Trophoblast cell (in vitro differentiated cells and primary cell): ENCODE data around the gene FBXO47.

Experiments used
- DNase-seq, 2 donors: peaks; one replicate each; pipeline ENCODE4 v3.0.0-alpha.2; 2016
- H2AFZ ChIP-seq: 2 replicates; pipeline ENCODE4 v1.6.1; 2013; ENCODE audit warnings: low read length, moderate library complexity, mild to moderate bottlenecking; ENCODE audit not compliant: insufficient read depth, poor library complexity
- H2AK5ac ChIP-seq: 2 replicates; pipeline ENCODE4 v1.6.1; 2013; ENCODE audit warnings: mild to moderate bottlenecking, low read length
- H2BK120ac ChIP-seq: 2 replicates; pipeline ENCODE4 v1.6.1; 2013; ENCODE audit warnings: low read length, mild to moderate bottlenecking, moderate library complexity; ENCODE audit not compliant: insufficient read depth, poor library complexity
- H2BK12ac ChIP-seq: 2 replicates; pipeline ENCODE4 v1.6.1; 2013; ENCODE audit warnings: mild to moderate bottlenecking, low read length, moderate library complexity
- H2BK5ac ChIP-seq: 2 replicates; pipeline ENCODE4 v1.6.1; 2013; ENCODE audit warnings: low read length, low read depth, moderate library complexity, mild to moderate bottlenecking; ENCODE audit not compliant: poor library complexity
- H3K14ac ChIP-seq: 2 replicates; pipeline ENCODE4 v1.6.1; 2013; ENCODE audit warnings: mild to moderate bottlenecking, low read length
- H3K18ac ChIP-seq: 2 replicates; pipeline ENCODE4 v1.6.1; 2013; ENCODE audit warnings: mild to moderate bottlenecking, low read length
- H3K23ac ChIP-seq: 2 replicates; pipeline ENCODE4 v1.6.1; 2013; ENCODE audit warnings: low read length
- H3K27ac ChIP-seq: 2 replicates; pipeline ENCODE4 v1.5.1; 2013; ENCODE audit warnings: low read depth, mild to moderate bottlenecking, inconsistent platforms, low read length, moderate library complexity
- H3K27me3 ChIP-seq: 2 replicates; pipeline ENCODE4 v1.6.1; 2013; ENCODE audit warnings: inconsistent platforms, mild to moderate bottlenecking, low read length, moderate library complexity; ENCODE audit not compliant: insufficient read depth
- H3K36me3 ChIP-seq, 2 experiments: 1 replicate in 1 of 2; 2 replicates in 1 of 2; pipeline ENCODE4 v1.6.1; 2013; ENCODE audit warnings: low read length in 2 of 2, mild to moderate bottlenecking in 2 of 2, moderate library complexity in 1 of 2; ENCODE audit not compliant: insufficient read depth in 2 of 2, control insufficient read depth in 1 of 2
- H3K4ac ChIP-seq: 2 replicates; pipeline ENCODE4 v1.6.1; 2013; ENCODE audit warnings: low read depth, mild to moderate bottlenecking, low read length, moderate library complexity
- H3K4me1 ChIP-seq, 2 experiments: 1 replicate in 1 of 2; 2 replicates in 1 of 2; pipeline ENCODE4 v1.6.1; 2013; ENCODE audit warnings: low read length in 2 of 2, mild to moderate bottlenecking in 2 of 2, moderate library complexity in 1 of 2; ENCODE audit not compliant: insufficient read depth in 2 of 2, control insufficient read depth in 1 of 2
- H3K4me2 ChIP-seq: 2 replicates; pipeline ENCODE4 v1.6.1; 2013; ENCODE audit warnings: inconsistent platforms, mild to moderate bottlenecking, low read length, moderate library complexity
- H3K4me3 ChIP-seq: 2 replicates; pipeline ENCODE4 v1.5.1; 2013; ENCODE audit warnings: mild to moderate bottlenecking, low read depth, low read length, inconsistent platforms
- H3K79me1 ChIP-seq: one replicate; pipeline ENCODE4 v1.6.1; 2013; ENCODE audit warnings: low read length
- H3K79me2 ChIP-seq: 2 replicates; pipeline ENCODE4 v1.6.1; 2013; ENCODE audit warnings: low read length, mild to moderate bottlenecking; ENCODE audit not compliant: control insufficient read depth, insufficient read depth, poor library complexity
- H3K9ac ChIP-seq: 2 replicates; pipeline ENCODE4 v1.6.1; 2013; ENCODE audit warnings: mild to moderate bottlenecking, low read length
- H3K9me3 ChIP-seq: 2 replicates; pipeline ENCODE4 v1.6.1; 2013; ENCODE audit warnings: low read depth, mild to moderate bottlenecking, control low read depth, inconsistent platforms, low read length; ENCODE audit not compliant: insufficient read depth
- H4K12ac ChIP-seq: 2 replicates; pipeline ENCODE4 v1.6.1; 2013; ENCODE audit warnings: low read depth, mild to moderate bottlenecking, low read length, moderate library complexity
- H4K8ac ChIP-seq: 2 replicates; pipeline ENCODE4 v1.6.1; 2013; ENCODE audit warnings: low read depth, mild to moderate bottlenecking, low read length, moderate library complexity
- H4K91ac ChIP-seq: one replicate; pipeline ENCODE4 v1.6.1; 2013; ENCODE audit warnings: low read depth, mild to moderate bottlenecking, low read length, moderate library complexity
- WGBS: extraction: QIAGEN DNeasy Blood & Tissue Kit; methylation state at CpG from one replicate; pipeline ENCODE4 v1.1.7; 2013; ENCODE audit warnings: missing lambda C conversion rate; ENCODE audit not compliant: insufficient read length, insufficient coverage; ENCODE audit errors: extremely low coverage; 5-methylcytosine and 5-hydroxymethylcytosine counted together

The FBXO47 gene

GRCh38 chr17:38920374-38921291 is 46.6 kb downstream of the FBXO47 start:
- H3K9ac ChIP-seq: no peak overlapping the region
- H4K8ac ChIP-seq: no peak overlapping the region
- H2BK120ac ChIP-seq: no peak overlapping the region
- H3K36me3 ChIP-seq: peaks cover 43 to 47% of the 10 kb centered on the region in 2 experiments
- no peak overlapping the region for H3K23ac ChIP-seq
- H3K79me2 ChIP-seq: no peaks in the 10 kb centered on the region
- no peak overlapping the region for H2BK5ac ChIP-seq
- no peak overlapping the region for H3K27ac ChIP-seq
- H3K4me2 ChIP-seq: no peak overlapping the region
- no peak overlapping the region for H3K4me3 ChIP-seq
- H3K4ac ChIP-seq: no peak overlapping the region
- no peak overlapping the region for H3K14ac ChIP-seq
- H2AFZ ChIP-seq: no peak overlapping the region
- no peaks in the 10 kb centered on the region for H3K79me1 ChIP-seq
- no peaks in the 10 kb centered on the region for H3K4me1 ChIP-seq
- H3K9me3 ChIP-seq: peaks cover 3% of the 10 kb centered on the region
- H3K18ac ChIP-seq: no peak overlapping the region
- DNase-seq: no peak
- H2BK12ac ChIP-seq: no peak overlapping the region
- H4K91ac ChIP-seq: no peak overlapping the region
- H4K12ac ChIP-seq: no peak overlapping the region
- H3K27me3 ChIP-seq: no peaks in the 10 kb centered on the region
- WGBS: no CpG with 5 or more reads among the region's 9 CpGs
- H2AK5ac ChIP-seq: no peak overlapping the region

DNA sequence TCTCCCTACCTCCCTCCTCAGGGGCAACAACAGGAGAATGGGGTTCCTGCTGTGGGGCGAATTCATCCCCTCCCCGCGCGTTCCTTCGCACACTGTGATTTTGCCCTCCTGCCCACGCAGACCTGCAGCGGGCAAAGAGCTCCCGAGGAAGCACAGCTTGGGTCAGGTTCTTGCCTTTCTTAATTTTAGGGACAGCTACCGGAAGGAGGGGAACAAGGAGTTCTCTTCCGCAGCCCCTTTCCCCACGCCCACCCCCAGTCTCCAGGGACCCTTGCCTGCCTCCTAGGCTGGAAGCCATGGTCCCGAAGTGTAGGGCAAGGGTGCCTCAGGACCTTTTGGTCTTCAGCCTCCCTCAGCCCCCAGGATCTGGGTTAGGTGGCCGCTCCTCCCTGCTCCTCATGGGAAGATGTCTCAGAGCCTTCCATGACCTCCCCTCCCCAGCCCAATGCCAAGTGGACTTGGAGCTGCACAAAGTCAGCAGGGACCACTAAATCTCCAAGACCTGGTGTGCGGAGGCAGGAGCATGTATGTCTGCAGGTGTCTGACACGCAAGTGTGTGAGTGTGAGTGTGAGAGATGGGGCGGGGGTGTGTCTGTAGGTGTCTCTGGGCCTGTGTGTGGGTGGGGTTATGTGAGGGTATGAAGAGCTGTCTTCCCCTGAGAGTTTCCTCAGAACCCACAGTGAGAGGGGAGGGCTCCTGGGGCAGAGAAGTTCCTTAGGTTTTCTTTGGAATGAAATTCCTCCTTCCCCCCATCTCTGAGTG is 47.7 kb downstream of the FBXO47 start:
- no peak overlapping the region for H3K14ac ChIP-seq
- H4K91ac ChIP-seq: no peak overlapping the region
- H3K27me3 ChIP-seq: no peaks in the 10 kb centered on the region
- H3K4ac ChIP-seq: no peak overlapping the region
- no peak overlapping the region for H3K4me3 ChIP-seq
- H2AFZ ChIP-seq: no peak overlapping the region
- H3K4me2 ChIP-seq: no peak overlapping the region
- peak overlapping the region; percentile 14 for H4K12ac ChIP-seq
- H3K79me2 ChIP-seq: no peaks in the 10 kb centered on the region
- H3K9me3 ChIP-seq: peaks cover 3% of the 10 kb centered on the region
- peaks cover 55 to 58% of the 10 kb centered on the region in 2 experiments for H3K36me3 ChIP-seq
- no peak overlapping the region for H3K9ac ChIP-seq
- H3K4me1 ChIP-seq: peaks cover 5 to 6% of the 10 kb centered on the region in 2 experiments
- no peaks in the 10 kb centered on the region for H3K79me1 ChIP-seq
- H2BK12ac ChIP-seq: no peak overlapping the region
- no peak overlapping the region for H2BK5ac ChIP-seq
- H3K23ac ChIP-seq: no peak overlapping the region
- no peak overlapping the region for H2BK120ac ChIP-seq
- H4K8ac ChIP-seq: no peak overlapping the region
- no CpG with 5 or more reads among the region's 16 CpGs for WGBS
- DNase-seq: no peak
- H3K27ac ChIP-seq: no peak overlapping the region
- no peak overlapping the region for H3K18ac ChIP-seq
- H2AK5ac ChIP-seq: no peak overlapping the region

DNA sequence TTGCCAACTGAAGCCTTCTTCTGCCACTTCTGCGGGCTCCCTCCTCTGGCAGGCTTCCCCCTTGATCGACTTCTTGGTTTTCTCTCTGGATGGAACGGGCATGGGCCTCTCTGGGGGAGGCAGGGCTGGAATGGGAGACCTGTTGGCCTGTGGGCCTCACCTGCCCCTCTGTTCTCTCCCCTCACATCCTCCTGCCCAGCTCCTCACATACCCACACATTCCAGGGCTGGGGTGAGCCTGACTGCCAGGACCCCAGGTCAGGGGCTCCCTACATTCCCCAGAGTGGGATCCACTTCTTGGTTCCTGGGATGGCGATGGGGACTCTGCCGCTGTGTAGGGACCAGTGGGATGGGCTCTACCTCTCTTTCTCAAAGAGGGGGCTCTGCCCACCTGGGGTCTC is 48.3 kb downstream of the FBXO47 start:
- Histone ChIP-seq H3K9ac (no peak overlapping the region), H2AK5ac (no peak overlapping the region), H3K4ac (no peak overlapping the region), H3K27me3 (no peaks in the 10 kb centered on the region), H4K91ac (no peak overlapping the region), H3K79me2 (no peaks in the 10 kb centered on the region), H3K79me1 (no peaks in the 10 kb centered on the region), H4K8ac (no peak overlapping the region), H3K18ac (no peak overlapping the region), H3K36me3 (peaks cover 60 to 64% of the 10 kb centered on the region in 2 experiments), H3K4me1 (peaks cover 5 to 8% of the 10 kb centered on the region in 2 experiments), H3K23ac (no peak overlapping the region), H2BK12ac (no peak overlapping the region), H2BK120ac (no peak overlapping the region), H3K4me2 (no peak overlapping the region), H2AFZ (no peak overlapping the region), H3K27ac (no peak overlapping the region), H4K12ac (no peak overlapping the region), H3K4me3 (no peak overlapping the region), H3K14ac (no peak overlapping the region), H2BK5ac (no peak overlapping the region), H3K9me3 (peaks cover 3% of the 10 kb centered on the region)
- no CpG with 5 or more reads among the region's 5 CpGs for WGBS
- no peak for DNase-seq

DNA sequence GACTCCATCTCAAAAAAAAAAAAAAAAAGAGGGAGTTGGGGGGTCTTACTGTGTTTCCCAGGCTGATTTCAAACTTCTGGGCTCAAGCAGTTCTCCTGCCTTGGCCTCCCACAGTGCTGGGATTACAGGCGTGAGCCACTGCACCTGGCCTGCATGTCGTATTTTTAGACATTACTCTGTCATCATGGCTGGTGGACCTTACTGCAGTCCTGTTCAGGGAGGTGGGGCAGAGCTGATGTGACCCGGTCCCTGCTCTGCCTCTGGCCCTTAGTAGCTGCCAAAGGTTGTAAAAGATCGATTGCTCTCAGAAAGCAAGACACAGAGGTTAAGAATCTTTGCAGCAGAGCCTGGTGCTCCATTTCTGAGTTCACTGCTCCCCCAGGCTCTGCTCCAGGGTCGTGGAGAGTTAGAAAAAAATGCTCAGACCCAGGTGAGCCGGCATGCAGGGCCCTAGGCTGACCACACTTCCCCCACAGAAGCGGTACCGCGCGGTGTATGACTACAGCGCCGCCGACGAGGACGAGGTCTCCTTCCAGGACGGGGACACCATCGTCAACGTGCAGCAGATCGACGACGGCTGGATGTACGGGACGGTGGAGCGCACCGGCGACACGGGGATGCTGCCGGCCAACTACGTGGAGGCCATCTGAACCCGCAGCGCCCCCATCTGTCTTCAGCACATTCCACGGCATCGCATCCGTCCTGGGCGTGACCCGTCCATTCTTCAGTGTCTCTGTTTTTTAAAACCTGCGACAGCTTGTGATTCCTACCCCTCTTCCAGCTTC is 48.9 kb downstream of the FBXO47 start:
- Histone ChIP-seq H2BK120ac (no peak overlapping the region), H3K4me2 (no peak overlapping the region), H2AFZ (no peak overlapping the region), H3K4me3 (no peak overlapping the region), H4K8ac (no peak overlapping the region), H3K79me1 (no peaks in the 10 kb centered on the region), H3K23ac (no peak overlapping the region), H2BK12ac (no peak overlapping the region), H2AK5ac (no peak overlapping the region), H3K36me3 (peaks cover 63 to 67% of the 10 kb centered on the region in 2 experiments), H3K4ac (no peak overlapping the region), H3K27me3 (no peaks in the 10 kb centered on the region), H3K9me3 (peaks cover 3% of the 10 kb centered on the region), H3K18ac (no peak overlapping the region), H3K79me2 (no peaks in the 10 kb centered on the region), H4K91ac (no peak overlapping the region), H2BK5ac (no peak overlapping the region), H3K14ac (no peak overlapping the region), H4K12ac (no peak overlapping the region), H3K4me1 (peaks cover 5 to 8% of the 10 kb centered on the region in 2 experiments), H3K9ac (no peak overlapping the region), H3K27ac (no peak overlapping the region)
- DNase-seq: peak; percentile 87 to 88
- WGBS: no CpG with 5 or more reads among the region's 37 CpGs
